Sigmoid colon (tissue), 4 donors: ENCODE results near the gene RBFOX1.

Experiments
- CTCF ChIP-seq, 4 experiments: fragments of 450-650 bp in 3 of 4; fragments of 200-600 bp in 1 of 4; IDR thresholded peaks; one replicate each; pipeline ENCODE4 v1.5.1; 2016 to 2019; ENCODE audit warnings: antibody characterized with exemption in 4 of 4, mild to moderate bottlenecking in 3 of 4, moderate library complexity in 2 of 4
- POLR2AphosphoS5 ChIP-seq, 4 donors: sonication (generic); formaldehyde crosslinking; IDR thresholded peaks; one replicate each; pipeline ENCODE4 v1.6.1; 2017; ENCODE audit warnings: antibody characterized with exemption in 4 of 4

GRCh38 chr16:7590934-7591333, 258.3 kb downstream of the RBFOX1 start:
- TF ChIP-seq CTCF (IDR thresholded peaks at IDR 0.05) (no peak), POLR2AphosphoS5 (IDR thresholded peaks at IDR 0.05) (no peak)
